ENCODE results near the gene ARHGAP44. TPM values are rescaled to one million over a fixed set of nuclear protein-coding genes. Genes with fewer than 3 reads are reported as not detected.

ARHGAP44 gene
- total RNA-seq, 1 experiment from 2014 or later: 0.40 TPM

- TF ChIP-seq EZH2phosphoT487 (IDR thresholded peaks at IDR 0.05; ENCODE audit: borderline replicate concordance, low read length): no peak
- no peak for TF ChIP-seq EZH2 (IDR thresholded peaks at IDR 0.05; ENCODE audit: low read length, unreplicated experiment)
- TF ChIP-seq CTCF (conservative IDR thresholded peaks at IDR 0.05; ENCODE audit: low read depth, low read length): no peak
- ATAC-seq (no peak), DNase-seq (no peak)
- Histone ChIP-seq H3K9ac (ENCODE audit: low read length) (no peak overlapping the region), H3K9me2 (replicated peaks; ENCODE audit: low read length) (no peaks in the 10 kb centered on the region), H4K20me1 (ENCODE audit: low read length) (no peaks in the 10 kb centered on the region), H3K79me2 (ENCODE audit: low read length) (no peaks in the 10 kb centered on the region), H3F3A (ENCODE audit: low read length, unreplicated experiment) (no peaks in the 10 kb centered on the region), H2AFZ (ENCODE audit: low read length) (no peak overlapping the region), H3K9me3 (ENCODE audit: low read length) (no peaks in the 10 kb centered on the region), H3K4me3 (ENCODE audit: low read length) (no peak overlapping the region), H3K4me1 (ENCODE audit: insufficient read depth, low read length) (no peaks in the 10 kb centered on the region), H3K4me2 (ENCODE audit: low read length) (no peak overlapping the region), H3K27ac (ENCODE audit: low read length) (no peak overlapping the region), H3K27me3 (ENCODE audit: low read length) (no peaks in the 10 kb centered on the region), H3K36me3 (ENCODE audit: low read depth, low read length) (peaks cover 77% of the 10 kb centered on the region)
- intact Hi-C loops (cut with micrococcal nuclease): no loop called here
- POLR2A ChIA-PET (ENCODE audit: unreplicated experiment): no interaction called here
- no TSS peak for BruUV-seq (replicated peaks)
- CTCF ChIA-PET: no interaction called here
Observed at GRCh38 chr17:12994341-12995074, 205.2 kb downstream of the ARHGAP44 start.

GRCh38 chr17:12995106-12995895, 206.0 kb downstream of the ARHGAP44 start:
- ATAC-seq: no peak
- H2AFZ ChIP-seq (ENCODE audit: low read length): no peak overlapping the region
- no peak overlapping the region for H3K4me3 ChIP-seq (ENCODE audit: low read length)
- BruUV-seq (replicated peaks): no TSS peak
- H3K9ac ChIP-seq (ENCODE audit: low read length): no peak overlapping the region
- no peaks in the 10 kb centered on the region for H3K4me1 ChIP-seq (ENCODE audit: insufficient read depth, low read length)
- no peaks in the 10 kb centered on the region for H3K9me2 ChIP-seq (replicated peaks; ENCODE audit: low read length)
- TF ChIP-seq EZH2 (IDR thresholded peaks at IDR 0.05; ENCODE audit: low read length, unreplicated experiment) (no peak), CTCF (conservative IDR thresholded peaks at IDR 0.05; ENCODE audit: low read depth, low read length) (no peak)
- ChIA-PET CTCF (no interaction called here), POLR2A (ENCODE audit: unreplicated experiment) (no interaction called here)
- no peak for DNase-seq
- H3F3A ChIP-seq (ENCODE audit: low read length, unreplicated experiment): no peaks in the 10 kb centered on the region
- no peak overlapping the region for H3K4me2 ChIP-seq (ENCODE audit: low read length)
- intact Hi-C loops (cut with micrococcal nuclease): no loop called here
- peaks cover 83% of the 10 kb centered on the region for H3K36me3 ChIP-seq (ENCODE audit: low read depth, low read length)
- no peaks in the 10 kb centered on the region for H3K27me3 ChIP-seq (ENCODE audit: low read length)
- no peaks in the 10 kb centered on the region for H3K9me3 ChIP-seq (ENCODE audit: low read length)
- no peaks in the 10 kb centered on the region for H3K79me2 ChIP-seq (ENCODE audit: low read length)
- H4K20me1 ChIP-seq (ENCODE audit: low read length): no peaks in the 10 kb centered on the region
- no peak overlapping the region for H3K27ac ChIP-seq (ENCODE audit: low read length)

GRCh38 chr17:12995896-12996295, 206.6 kb downstream of the ARHGAP44 start:
- BruUV-seq (replicated peaks): no TSS peak
- intact Hi-C loops (cut with micrococcal nuclease): no loop called here
- DNase-seq (no peak), ATAC-seq (no peak)
- Histone ChIP-seq H2AFZ (ENCODE audit: low read length) (no peak overlapping the region), H3K27me3 (ENCODE audit: low read length) (no peaks in the 10 kb centered on the region), H3K9me2 (replicated peaks; ENCODE audit: low read length) (no peaks in the 10 kb centered on the region), H3K9ac (ENCODE audit: low read length) (no peak overlapping the region), H3F3A (ENCODE audit: low read length, unreplicated experiment) (no peaks in the 10 kb centered on the region), H3K4me2 (ENCODE audit: low read length) (no peak overlapping the region), H3K4me1 (ENCODE audit: insufficient read depth, low read length) (no peaks in the 10 kb centered on the region), H3K36me3 (ENCODE audit: low read depth, low read length) (peaks cover 88% of the 10 kb centered on the region), H3K9me3 (ENCODE audit: low read length) (no peaks in the 10 kb centered on the region), H3K4me3 (ENCODE audit: low read length) (no peak overlapping the region), H3K27ac (ENCODE audit: low read length) (no peak overlapping the region), H4K20me1 (ENCODE audit: low read length) (no peaks in the 10 kb centered on the region), H3K79me2 (ENCODE audit: low read length) (no peaks in the 10 kb centered on the region)
- CTCF ChIA-PET: no interaction called here
- POLR2A ChIA-PET (ENCODE audit: unreplicated experiment): no interaction called here
- no peak for TF ChIP-seq EZH2phosphoT487 (IDR thresholded peaks at IDR 0.05; ENCODE audit: borderline replicate concordance, low read length)
- no peak for TF ChIP-seq CTCF (conservative IDR thresholded peaks at IDR 0.05; ENCODE audit: low read depth, low read length)
- TF ChIP-seq EZH2 (IDR thresholded peaks at IDR 0.05; ENCODE audit: low read length, unreplicated experiment): no peak
